MM.1S (cell line): ENCODE results near the gene THSD7B.
"Not testable (repeated sequence)": the region's sequence is repeated elsewhere in the genome, so short reads cannot be mapped to it uniquely, and the experiment has no call there.

ENCODE experiments used
- DNase-seq: peaks from one replicate; pipeline ENCODE4 v3.0.0-alpha.2; 2015
- H2AFZ ChIP-seq: fragments of 300-600 bp; sonication (generic); 2 replicates; pipeline ENCODE4 v1.6.0; 2016; ENCODE audit warnings: antibody characterized with exemption, low read length
- H3F3A ChIP-seq: fragments of 300-600 bp; sonication (generic); 2 replicates; pipeline ENCODE4 v1.6.1; 2016; ENCODE audit warnings: mild to moderate bottlenecking, antibody characterized with exemption, low read length, moderate library complexity, mixed read lengths; ENCODE audit not compliant: insufficient read depth
- H3K27ac ChIP-seq: fragments of 300-600 bp; sonication (generic); 2 replicates; pipeline ENCODE4 v1.5.1; 2016; ENCODE audit warnings: mild to moderate bottlenecking, low read length
- H3K27me3 ChIP-seq: fragments of 300-600 bp; sonication (generic); replicated peaks from 2 replicates; pipeline ENCODE4 v1.6.0; 2016; ENCODE audit warnings: low read length; ENCODE audit not compliant: insufficient read depth
- H3K36me3 ChIP-seq: fragments of 300-600 bp; sonication (generic); replicated peaks from 2 replicates; pipeline ENCODE4 v1.6.1; 2016; ENCODE audit warnings: mild to moderate bottlenecking, low read length, mixed read lengths; ENCODE audit not compliant: insufficient read depth
- H3K4me1 ChIP-seq: fragments of 300-600 bp; sonication (generic); 2 replicates; pipeline ENCODE4 v1.6.1; 2016; ENCODE audit warnings: low read length, mixed read lengths
- H3K4me2 ChIP-seq: fragments of 300-600 bp; sonication (generic); 2 replicates; pipeline ENCODE4 v1.6.0; 2016; ENCODE audit warnings: low read depth, low read length
- H3K4me3 ChIP-seq: fragments of 300-600 bp; sonication (generic); 2 replicates; pipeline ENCODE4 v1.5.1; 2016; ENCODE audit warnings: low read length, mixed read lengths
- H3K79me2 ChIP-seq: fragments of 300-600 bp; sonication (generic); 2 replicates; pipeline ENCODE4 v1.6.1; 2016; ENCODE audit warnings: mixed run types, low read length, mixed read lengths
- H3K9ac ChIP-seq: fragments of 300-600 bp; sonication (generic); 2 replicates; pipeline ENCODE4 v1.6.1; 2016; ENCODE audit warnings: low read length, mixed read lengths
- H3K9me2 ChIP-seq: fragments of 300-600 bp; sonication (generic); replicated peaks from 2 replicates; pipeline ENCODE4 v1.6.1; 2016; ENCODE audit warnings: mild to moderate bottlenecking, low read length, mixed read lengths; ENCODE audit not compliant: insufficient read depth
- H3K9me3 ChIP-seq: fragments of 300-600 bp; sonication (generic); replicated peaks from 2 replicates; pipeline ENCODE4 v1.6.1; 2016; ENCODE audit warnings: mild to moderate bottlenecking, low read length, mixed read lengths; ENCODE audit not compliant: insufficient read depth
- H4K20me1 ChIP-seq: fragments of 300-600 bp; sonication (generic); 2 replicates; pipeline ENCODE4 v1.6.1; 2016; ENCODE audit warnings: mild to moderate bottlenecking, low read length, moderate library complexity, mixed read lengths; ENCODE audit not compliant: insufficient read depth
- EZH2 ChIP-seq: fragments of 300-600 bp; sonication (generic); optimal IDR thresholded peaks from 2 replicates; pipeline ENCODE3; 2017; ENCODE audit warnings: low read depth, mild to moderate bottlenecking, antibody characterized with exemption, low read length, mixed read lengths
- EZH2phosphoT487 ChIP-seq: fragments of 300-600 bp; sonication (generic); IDR thresholded peaks from 2 replicates; pipeline ENCODE4 v1.6.1; 2018; ENCODE audit warnings: antibody characterized with exemption, low read length
- TF ChIP-seq, protein P1 (sequence below): fragments of 300-600 bp; sonication (generic); IDR thresholded peaks from 2 replicates; pipeline ENCODE4 v1.5.1; 2016; ENCODE audit warnings: antibody characterized with exemption, low read length, mixed read lengths

THSD7B gene

GRCh38 chr2:137051778-137052398 lies 286.5 kb downstream of the THSD7B start:
- DNase-seq = no peak
- no peak overlapping the region for H2AFZ ChIP-seq
- no peaks in the 10 kb centered on the region for H3K9me2 ChIP-seq
- H3K4me3 ChIP-seq = no peak overlapping the region
- H3K4me2 ChIP-seq = no peak overlapping the region
- H3K4me1 ChIP-seq = no peaks in the 10 kb centered on the region
- no peaks in the 10 kb centered on the region for H4K20me1 ChIP-seq
- no peak overlapping the region for H3K9ac ChIP-seq
- TF ChIP-seq EZH2 = no peak
- TF ChIP-seq, protein P1, sequence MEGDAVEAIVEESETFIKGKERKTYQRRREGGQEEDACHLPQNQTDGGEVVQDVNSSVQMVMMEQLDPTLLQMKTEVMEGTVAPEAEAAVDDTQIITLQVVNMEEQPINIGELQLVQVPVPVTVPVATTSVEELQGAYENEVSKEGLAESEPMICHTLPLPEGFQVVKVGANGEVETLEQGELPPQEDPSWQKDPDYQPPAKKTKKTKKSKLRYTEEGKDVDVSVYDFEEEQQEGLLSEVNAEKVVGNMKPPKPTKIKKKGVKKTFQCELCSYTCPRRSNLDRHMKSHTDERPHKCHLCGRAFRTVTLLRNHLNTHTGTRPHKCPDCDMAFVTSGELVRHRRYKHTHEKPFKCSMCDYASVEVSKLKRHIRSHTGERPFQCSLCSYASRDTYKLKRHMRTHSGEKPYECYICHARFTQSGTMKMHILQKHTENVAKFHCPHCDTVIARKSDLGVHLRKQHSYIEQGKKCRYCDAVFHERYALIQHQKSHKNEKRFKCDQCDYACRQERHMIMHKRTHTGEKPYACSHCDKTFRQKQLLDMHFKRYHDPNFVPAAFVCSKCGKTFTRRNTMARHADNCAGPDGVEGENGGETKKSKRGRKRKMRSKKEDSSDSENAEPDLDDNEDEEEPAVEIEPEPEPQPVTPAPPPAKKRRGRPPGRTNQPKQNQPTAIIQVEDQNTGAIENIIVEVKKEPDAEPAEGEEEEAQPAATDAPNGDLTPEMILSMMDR = no peak
- no peak for TF ChIP-seq EZH2phosphoT487
- H3K36me3 ChIP-seq = no peaks in the 10 kb centered on the region
- no peak overlapping the region for H3K27ac ChIP-seq
- H3K27me3 ChIP-seq = no peaks in the 10 kb centered on the region
- no peaks in the 10 kb centered on the region for H3F3A ChIP-seq
- H3K79me2 ChIP-seq = no peaks in the 10 kb centered on the region
- H3K9me3 ChIP-seq = no peaks in the 10 kb centered on the region

DNA sequence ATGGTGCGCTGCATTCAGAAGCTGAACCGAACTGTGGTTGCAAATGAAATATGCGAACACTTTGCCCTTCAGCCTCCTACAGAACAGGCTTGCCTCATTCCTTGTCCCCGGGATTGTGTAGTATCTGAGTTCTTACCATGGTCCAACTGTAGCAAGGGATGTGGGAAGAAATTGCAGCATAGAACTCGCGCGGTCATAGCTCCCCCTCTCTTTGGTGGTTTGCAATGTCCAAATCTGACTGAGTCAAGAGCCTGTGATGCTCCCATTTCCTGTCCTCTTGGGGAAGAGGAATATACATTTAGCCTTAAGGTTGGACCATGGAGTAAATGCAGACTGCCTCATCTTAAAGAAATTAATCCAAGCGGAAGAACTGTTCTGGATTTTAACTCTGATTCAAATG lies 291.4 kb downstream of the THSD7B start:
- DNase-seq = no peak
- no peaks in the 10 kb centered on the region for H3K27me3 ChIP-seq
- no peaks in the 10 kb centered on the region for H3K79me2 ChIP-seq

GRCh38 chr2:137076111-137076765 lies 310.9 kb downstream of the THSD7B start:
- H3K9me3 ChIP-seq, DNase-seq, H3K27ac ChIP-seq, H3K9ac ChIP-seq, H3K9me2 ChIP-seq, H2AFZ ChIP-seq, H3K27me3 ChIP-seq, H3K36me3 ChIP-seq, H3F3A ChIP-seq, H3K79me2 ChIP-seq, H3K4me2 ChIP-seq, H3K4me1 ChIP-seq, H4K20me1 ChIP-seq, H3K4me3 ChIP-seq: not testable (repeated sequence)

More for the DNA sequence above, 291.4 kb downstream of the THSD7B start:
- no peak overlapping the region for H3K9ac ChIP-seq
- H3F3A ChIP-seq = no peaks in the 10 kb centered on the region
- H3K4me3 ChIP-seq = no peak overlapping the region
- H3K4me2 ChIP-seq = no peak overlapping the region
- H3K9me2 ChIP-seq = no peaks in the 10 kb centered on the region
- TF ChIP-seq, protein P1 = no peak
- no peak for TF ChIP-seq EZH2phosphoT487
- H3K4me1 ChIP-seq = no peaks in the 10 kb centered on the region
- no peaks in the 10 kb centered on the region for H3K36me3 ChIP-seq
- H3K27ac ChIP-seq = no peak overlapping the region
- no peaks in the 10 kb centered on the region for H3K9me3 ChIP-seq
- H4K20me1 ChIP-seq = no peaks in the 10 kb centered on the region
- H2AFZ ChIP-seq = no peak overlapping the region

DNA sequence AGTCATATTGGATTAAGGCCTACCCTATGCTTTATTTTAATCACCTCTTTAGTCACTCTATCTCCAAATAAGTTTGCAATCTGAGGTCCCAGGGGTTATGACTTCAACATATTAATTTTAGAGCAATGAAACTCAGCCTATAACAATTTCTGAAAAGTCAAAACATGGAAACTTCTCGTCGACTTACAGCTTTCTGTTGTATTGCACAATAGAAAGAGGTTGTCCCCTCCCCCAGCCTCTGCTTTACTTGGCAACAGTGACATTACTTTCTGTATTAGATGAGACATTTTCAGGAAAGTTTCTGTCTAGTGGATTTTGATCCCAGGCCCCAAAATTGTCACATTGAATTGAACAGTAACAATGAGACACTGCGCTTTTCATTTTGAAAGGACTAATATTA lies 326.4 kb downstream of the THSD7B start:
- Histone ChIP-seq H3K9me3 (no peaks in the 10 kb centered on the region), H3K27me3 (no peaks in the 10 kb centered on the region), H3K4me2 (no peak overlapping the region), H3F3A (no peaks in the 10 kb centered on the region), H3K27ac (no peak overlapping the region), H3K4me3 (no peak overlapping the region), H3K79me2 (no peaks in the 10 kb centered on the region), H4K20me1 (no peaks in the 10 kb centered on the region), H3K4me1 (no peaks in the 10 kb centered on the region), H3K36me3 (no peaks in the 10 kb centered on the region), H3K9ac (no peak overlapping the region), H3K9me2 (no peaks in the 10 kb centered on the region), H2AFZ (no peak overlapping the region)
- DNase-seq = no peak
- TF ChIP-seq, protein P1 = no peak
- TF ChIP-seq EZH2phosphoT487 (no peak), EZH2 (no peak)
